SIG-M5 treated with dmso at 0.1 percent for 504 hours (cell line): ENCODE measurements around the gene DOCK4.
"Not testable (repeated sequence)": the region's sequence is repeated elsewhere in the genome, so short reads cannot be mapped to it uniquely, and the experiment has no call there.

ENCODE experiments used
- DNase-seq: peaks from one replicate; lab custom pipeline; 2025; ENCODE audit not compliant: unreplicated experiment; lab: John Stamatoyannopoulos, UW

DOCK4 gene

GRCh38 chr7:112136271-112137008 lies 69.8 kb downstream of the DOCK4 start:
- no peak for DNase-seq

GRCh38 chr7:112135815-112136214 lies 70.4 kb downstream of the DOCK4 start:
- no peak for DNase-seq

GRCh38 chr7:112134039-112134438 lies 72.2 kb downstream of the DOCK4 start:
- DNase-seq = no peak

- no peak for DNase-seq
Measured at GRCh38 chr7:112133328-112133727, 72.9 kb downstream of the DOCK4 start.

- DNase-seq = no peak
Measured at GRCh38 chr7:112132051-112132694, 74.0 kb downstream of the DOCK4 start.

- no peak for DNase-seq
Measured at GRCh38 chr7:112130729-112131410, 75.3 kb downstream of the DOCK4 start.

- DNase-seq = no peak
Measured at GRCh38 chr7:112129655-112130323, 76.4 kb downstream of the DOCK4 start.

- DNase-seq = not testable (repeated sequence)
Measured at GRCh38 chr7:112128461-112129425, 77.5 kb downstream of the DOCK4 start.

- not testable (repeated sequence) for DNase-seq
Measured at GRCh38 chr7:112128041-112128440, 78.2 kb downstream of the DOCK4 start.

- DNase-seq = no peak
Measured at GRCh38 chr7:112125250-112125649, 80.9 kb downstream of the DOCK4 start.

GRCh38 chr7:112124061-112124766 lies 82.0 kb downstream of the DOCK4 start:
- no peak for DNase-seq

- no peak for DNase-seq
Measured at GRCh38 chr7:112122798-112123197, 83.4 kb downstream of the DOCK4 start.

GRCh38 chr7:112122144-112122543 lies 84.1 kb downstream of the DOCK4 start:
- no peak for DNase-seq

- no peak for DNase-seq
Measured at GRCh38 chr7:112121318-112121717, 84.9 kb downstream of the DOCK4 start.

GRCh38 chr7:112120696-112121217 lies 85.4 kb downstream of the DOCK4 start:
- DNase-seq = no peak

- no peak for DNase-seq
Measured at GRCh38 chr7:112118581-112119566, 87.3 kb downstream of the DOCK4 start.

- no peak for DNase-seq
Measured at GRCh38 chr7:112116894-112117293, 89.3 kb downstream of the DOCK4 start.

- DNase-seq = no peak
Measured at GRCh38 chr7:112116358-112116757, 89.8 kb downstream of the DOCK4 start.
